A673 (cell line): ENCODE data around the gene SPDYE4.

ENCODE experiments used
- EZH2 ChIP-seq: fragments of 200-600 bp; sonication (generic); IDR thresholded peaks from 2 replicates; pipeline ENCODE4 v1.6.1; 2017; ENCODE audit warnings: borderline replicate concordance, low read depth, mild to moderate bottlenecking, mixed read lengths, antibody characterized with exemption, low read length; ENCODE audit not compliant: poor library complexity, severe bottlenecking
- TF ChIP-seq, protein P1 (sequence below): fragments of 300-800, 200-600 bp; sonication (generic); conservative IDR thresholded peaks from 2 replicates; pipeline ENCODE4 v1.5.1; 2017; ENCODE audit warnings: low read depth, mild to moderate bottlenecking, antibody characterized with exemption, low read length, moderate library complexity, mixed read lengths

DNA sequence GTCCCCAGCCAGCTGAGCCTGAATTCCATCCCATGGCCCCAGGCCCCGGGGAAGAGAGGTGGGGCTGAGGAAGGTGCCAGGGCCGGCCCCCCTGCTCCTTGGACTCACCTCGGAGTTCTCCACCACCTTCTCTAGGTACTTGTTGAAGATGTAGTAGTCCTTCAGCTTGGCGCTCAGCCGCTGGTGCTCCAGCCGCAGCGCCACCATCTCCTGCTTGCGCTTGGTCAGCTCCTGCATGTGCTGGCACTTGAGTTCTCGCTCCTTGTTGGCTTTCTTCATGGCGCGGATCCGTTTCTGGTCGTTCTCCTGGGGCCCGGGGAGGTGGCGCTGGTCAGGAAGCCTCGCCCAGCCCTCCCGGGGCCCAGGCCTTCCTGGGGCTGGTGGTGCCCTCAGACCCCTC is 17.0 kb downstream of the SPDYE4 start:
- TF ChIP-seq, protein P1, sequence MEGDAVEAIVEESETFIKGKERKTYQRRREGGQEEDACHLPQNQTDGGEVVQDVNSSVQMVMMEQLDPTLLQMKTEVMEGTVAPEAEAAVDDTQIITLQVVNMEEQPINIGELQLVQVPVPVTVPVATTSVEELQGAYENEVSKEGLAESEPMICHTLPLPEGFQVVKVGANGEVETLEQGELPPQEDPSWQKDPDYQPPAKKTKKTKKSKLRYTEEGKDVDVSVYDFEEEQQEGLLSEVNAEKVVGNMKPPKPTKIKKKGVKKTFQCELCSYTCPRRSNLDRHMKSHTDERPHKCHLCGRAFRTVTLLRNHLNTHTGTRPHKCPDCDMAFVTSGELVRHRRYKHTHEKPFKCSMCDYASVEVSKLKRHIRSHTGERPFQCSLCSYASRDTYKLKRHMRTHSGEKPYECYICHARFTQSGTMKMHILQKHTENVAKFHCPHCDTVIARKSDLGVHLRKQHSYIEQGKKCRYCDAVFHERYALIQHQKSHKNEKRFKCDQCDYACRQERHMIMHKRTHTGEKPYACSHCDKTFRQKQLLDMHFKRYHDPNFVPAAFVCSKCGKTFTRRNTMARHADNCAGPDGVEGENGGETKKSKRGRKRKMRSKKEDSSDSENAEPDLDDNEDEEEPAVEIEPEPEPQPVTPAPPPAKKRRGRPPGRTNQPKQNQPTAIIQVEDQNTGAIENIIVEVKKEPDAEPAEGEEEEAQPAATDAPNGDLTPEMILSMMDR, result no peak
- no peak for TF ChIP-seq EZH2
